DMS 273 (cell line): ENCODE measurements around the gene CRYL1.

Source experiments
- DNase-seq: peaks from one replicate; lab custom pipeline; 2025; ENCODE audit not compliant: unreplicated experiment; lab: John Stamatoyannopoulos, UW

The CRYL1 gene

GRCh38 chr13:20495087-20496023 is 30.3 kb downstream of the CRYL1 start:
- DNase-seq: peak; percentile 71

- no peak for DNase-seq
Measured at GRCh38 chr13:20494656-20495055, 31.0 kb downstream of the CRYL1 start.

- DNase-seq: peak; percentile 43
Measured at GRCh38 chr13:20492641-20493040, 33.0 kb downstream of the CRYL1 start.

- no peak for DNase-seq
Measured at GRCh38 chr13:20491926-20492435, 33.7 kb downstream of the CRYL1 start.

- no peak for DNase-seq
Measured at GRCh38 chr13:20489185-20489820, 36.4 kb downstream of the CRYL1 start.

GRCh38 chr13:20487927-20488326 is 37.7 kb downstream of the CRYL1 start:
- peak; percentile 53 for DNase-seq

GRCh38 chr13:20482787-20483186 is 42.9 kb downstream of the CRYL1 start:
- DNase-seq: no peak

GRCh38 chr13:20482275-20482761 is 43.3 kb downstream of the CRYL1 start:
- DNase-seq: no peak

DNA sequence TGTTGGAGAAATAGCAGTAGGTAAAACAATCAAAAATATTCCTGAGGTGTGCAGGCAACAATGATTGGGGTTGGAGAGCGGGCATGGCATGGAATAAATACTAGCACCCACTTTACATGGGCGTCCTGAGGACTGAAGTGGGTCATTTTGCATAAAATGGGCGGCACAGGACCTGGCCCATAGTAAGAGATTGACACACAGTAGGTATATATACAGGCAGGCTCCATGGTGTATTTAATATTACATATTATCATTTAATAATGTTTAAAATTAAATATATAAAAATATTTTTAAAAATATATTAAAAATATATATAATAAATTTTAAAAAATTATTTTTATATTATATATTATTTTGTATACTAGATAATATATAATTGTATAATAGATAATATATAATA is 48.3 kb downstream of the CRYL1 start:
- DNase-seq: no peak

DNA sequence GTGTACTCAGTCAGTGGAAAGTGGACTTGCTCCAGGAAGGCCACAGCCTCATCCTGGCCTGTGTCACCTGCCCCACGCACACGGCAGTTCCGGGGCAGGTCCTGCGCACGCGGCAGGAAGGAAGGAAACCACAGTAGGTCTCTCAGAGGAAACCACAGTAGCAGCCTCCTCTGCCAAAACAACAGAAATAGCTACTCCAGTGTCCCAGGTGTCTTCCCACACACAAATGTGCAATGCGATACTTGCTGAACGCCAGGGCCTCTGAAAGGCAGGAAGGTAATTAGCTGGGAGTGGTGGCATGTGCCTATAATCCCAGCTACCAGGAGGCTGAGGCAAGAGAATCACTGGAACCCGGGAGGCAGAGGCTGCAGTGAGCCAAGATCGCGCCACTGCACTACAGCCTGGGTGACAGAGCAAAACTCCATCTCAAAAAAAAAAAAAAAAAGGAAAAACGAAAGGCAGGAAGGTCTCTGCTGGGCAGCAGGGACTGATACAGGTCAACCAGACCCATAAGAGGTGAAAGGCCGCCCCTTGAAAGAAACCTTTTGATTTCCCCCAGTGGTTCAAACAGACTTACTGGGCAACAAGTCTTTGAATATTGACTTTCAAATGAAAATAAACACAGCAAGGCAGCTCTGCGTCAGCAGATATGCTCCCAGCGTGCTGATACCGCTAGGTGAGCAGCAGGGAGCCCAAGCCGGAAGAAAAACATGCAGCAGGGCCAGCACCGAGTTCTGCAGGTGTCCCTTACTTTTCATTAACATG is 49.5 kb downstream of the CRYL1 start:
- no peak for DNase-seq

DNA sequence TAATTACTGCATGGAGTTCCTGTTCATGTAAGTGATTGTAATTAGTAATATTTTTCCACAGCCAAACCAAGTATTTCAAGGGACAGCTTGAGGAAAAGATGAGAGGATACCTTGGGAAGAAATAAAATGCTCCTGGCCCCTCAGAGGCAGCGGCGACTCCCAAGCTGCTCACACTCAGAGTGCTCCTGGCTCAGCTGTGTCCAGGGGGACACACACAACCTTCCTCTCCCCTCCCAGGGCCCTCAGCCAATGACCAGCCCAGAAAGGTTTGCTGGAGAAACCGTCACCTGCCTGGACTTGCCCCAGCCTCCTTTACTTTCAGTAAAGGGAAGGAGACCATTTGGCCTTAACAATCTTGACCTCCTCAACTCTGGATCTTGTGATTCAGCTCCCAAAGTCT is 51.1 kb downstream of the CRYL1 start:
- no peak for DNase-seq

- no peak for DNase-seq
Measured at GRCh38 chr13:20473888-20474287, 51.8 kb downstream of the CRYL1 start.

- DNase-seq: no peak
Measured at GRCh38 chr13:20473139-20473538, 52.5 kb downstream of the CRYL1 start.

GRCh38 chr13:20472531-20472930 is 53.1 kb downstream of the CRYL1 start:
- DNase-seq: no peak

DNA sequence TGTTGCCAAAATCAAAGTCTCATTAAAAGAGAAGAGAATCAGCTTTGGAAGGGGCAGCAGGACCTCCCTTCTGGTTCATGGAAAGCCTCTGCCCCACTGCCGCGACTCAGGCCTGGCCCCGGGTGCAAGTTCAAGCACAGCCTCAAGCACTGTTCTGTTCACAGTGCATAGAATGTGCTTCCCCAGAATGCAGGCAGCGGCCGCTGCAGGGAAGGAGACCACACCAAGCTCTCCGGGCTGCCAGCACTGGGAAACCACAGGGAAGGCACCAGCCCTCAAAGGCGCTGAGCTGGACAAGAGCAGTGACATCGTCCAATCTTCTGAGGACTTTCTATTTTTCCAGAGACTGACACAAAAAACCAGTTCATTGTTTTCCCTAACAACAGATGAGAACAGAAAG is 55.5 kb downstream of the CRYL1 start:
- DNase-seq: no peak

- DNase-seq: no peak
Measured at GRCh38 chr13:20466371-20466770, 59.3 kb downstream of the CRYL1 start.

DNA sequence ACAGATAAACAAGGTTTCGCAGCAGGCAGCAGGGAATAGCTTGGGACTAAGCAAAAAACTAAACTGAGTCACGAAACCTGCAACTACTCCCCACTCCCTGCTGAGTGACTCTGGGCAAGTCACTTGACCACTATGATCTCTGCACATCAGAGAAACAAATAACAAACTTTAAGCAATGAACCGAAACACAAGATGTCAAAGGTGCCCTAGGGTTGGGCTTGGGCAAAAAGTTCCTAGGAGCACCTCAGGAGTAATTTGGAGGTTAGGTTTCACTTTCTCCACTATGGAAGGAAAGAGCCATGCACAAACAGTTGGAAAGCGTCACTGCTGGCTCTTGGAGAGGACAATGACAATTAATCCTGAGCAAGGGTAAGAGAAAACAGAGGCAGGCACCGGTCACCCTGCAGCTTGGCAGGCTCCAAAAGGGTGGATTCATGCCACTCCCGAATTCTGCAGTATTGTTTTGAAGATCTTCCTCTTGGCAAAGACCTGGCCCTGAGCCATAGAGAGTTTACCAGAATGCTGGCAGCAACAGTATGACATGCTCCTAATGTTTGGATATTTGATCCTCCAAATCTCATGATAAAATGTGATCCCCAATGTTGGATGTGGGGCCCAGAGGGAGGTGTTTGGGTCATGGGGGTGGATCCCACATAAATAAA is 60.3 kb downstream of the CRYL1 start:
- DNase-seq: peak; percentile 43

- no peak for DNase-seq
Measured at GRCh38 chr13:20462921-20463320, 62.7 kb downstream of the CRYL1 start.

DNA sequence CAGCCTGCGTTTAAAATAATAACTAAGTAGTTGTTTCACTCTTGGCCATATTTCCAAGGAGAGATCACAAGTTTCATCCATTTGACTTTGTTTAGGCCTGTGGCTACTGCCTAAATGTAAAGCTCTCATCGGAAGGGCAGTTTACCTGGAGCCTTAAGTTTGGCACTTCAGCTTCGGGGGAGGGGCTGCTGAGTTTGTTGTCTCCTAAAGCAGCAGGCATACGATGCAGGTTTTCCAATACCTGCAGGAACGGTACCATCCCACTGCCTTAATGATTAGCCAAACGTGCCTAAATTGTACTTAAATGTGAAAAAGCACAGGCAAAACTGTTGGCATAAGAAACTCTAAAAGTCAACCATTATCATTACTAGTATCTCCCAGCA is 63.1 kb downstream of the CRYL1 start:
- DNase-seq: no peak

- DNase-seq: peak; percentile 22
Measured at GRCh38 chr13:20461860-20462532, 63.7 kb downstream of the CRYL1 start.
